Uterus (tissue), 2 donors: ENCODE results near the gene GIT2.

Experiments
- POLR2A ChIP-seq, 2 donors: fragments of 450-650 bp; IDR thresholded peaks; one replicate each; pipeline ENCODE4 v1.6.1; 2016; ENCODE audit warnings: antibody characterized with exemption in 2 of 2, mild to moderate bottlenecking in 1 of 2, moderate library complexity in 1 of 2
- TF ChIP-seq, protein P1 (sequence below), 4 experiments: fragments of 200-600 bp in 2 of 4; fragments of 450-650 bp in 2 of 4; sonication (generic) in 2 of 4; IDR thresholded peaks; one replicate each; pipeline ENCODE4 v1.5.1; 2016 to 2019; ENCODE audit warnings: antibody characterized with exemption in 4 of 4, mild to moderate bottlenecking in 2 of 4, moderate library complexity in 1 of 4

DNA sequence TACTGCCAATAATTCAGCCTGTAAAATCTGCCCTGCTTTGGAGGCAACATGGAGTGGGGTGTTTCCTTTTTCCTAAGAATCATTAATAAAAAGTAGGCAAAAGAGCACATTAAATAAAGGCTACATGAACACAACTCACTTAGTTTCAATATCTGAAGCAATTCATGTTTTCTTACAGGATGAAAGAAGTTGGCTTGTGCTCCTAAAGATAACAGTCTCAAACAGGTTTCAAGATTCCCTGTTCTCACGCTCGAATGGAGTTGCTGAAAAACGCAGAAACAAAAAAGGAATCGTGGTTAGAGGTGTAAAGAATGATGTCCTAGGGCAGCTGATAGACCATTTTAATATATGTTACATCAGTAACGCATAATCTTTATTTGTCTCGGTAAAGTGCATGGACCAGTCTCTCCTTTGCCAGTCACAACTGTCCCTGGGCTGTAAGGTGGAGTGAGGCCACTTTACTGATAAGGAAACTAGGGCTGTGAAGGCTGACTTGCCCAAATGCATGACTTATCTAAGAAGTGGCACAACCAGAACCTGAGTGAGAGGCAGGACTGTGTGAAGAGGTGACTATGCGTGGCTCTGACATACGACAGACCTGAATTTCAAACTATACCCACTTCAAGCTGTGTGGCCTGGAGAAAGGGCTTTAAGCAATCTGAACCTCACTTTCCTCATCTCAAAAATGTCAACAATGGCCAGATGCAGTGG is 12.6 kb downstream of the GIT2 start:
- TF ChIP-seq, protein P1, sequence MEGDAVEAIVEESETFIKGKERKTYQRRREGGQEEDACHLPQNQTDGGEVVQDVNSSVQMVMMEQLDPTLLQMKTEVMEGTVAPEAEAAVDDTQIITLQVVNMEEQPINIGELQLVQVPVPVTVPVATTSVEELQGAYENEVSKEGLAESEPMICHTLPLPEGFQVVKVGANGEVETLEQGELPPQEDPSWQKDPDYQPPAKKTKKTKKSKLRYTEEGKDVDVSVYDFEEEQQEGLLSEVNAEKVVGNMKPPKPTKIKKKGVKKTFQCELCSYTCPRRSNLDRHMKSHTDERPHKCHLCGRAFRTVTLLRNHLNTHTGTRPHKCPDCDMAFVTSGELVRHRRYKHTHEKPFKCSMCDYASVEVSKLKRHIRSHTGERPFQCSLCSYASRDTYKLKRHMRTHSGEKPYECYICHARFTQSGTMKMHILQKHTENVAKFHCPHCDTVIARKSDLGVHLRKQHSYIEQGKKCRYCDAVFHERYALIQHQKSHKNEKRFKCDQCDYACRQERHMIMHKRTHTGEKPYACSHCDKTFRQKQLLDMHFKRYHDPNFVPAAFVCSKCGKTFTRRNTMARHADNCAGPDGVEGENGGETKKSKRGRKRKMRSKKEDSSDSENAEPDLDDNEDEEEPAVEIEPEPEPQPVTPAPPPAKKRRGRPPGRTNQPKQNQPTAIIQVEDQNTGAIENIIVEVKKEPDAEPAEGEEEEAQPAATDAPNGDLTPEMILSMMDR (IDR thresholded peaks at IDR 0.05) = no peak
- no peak for TF ChIP-seq POLR2A (IDR thresholded peaks at IDR 0.05)
